ENCODE measurements around the gene ZDHHC19.

- no peak for TF ChIP-seq POLR2AphosphoS5 (IDR thresholded peaks at IDR 0.05)
- no peak for TF ChIP-seq CTCF (IDR thresholded peaks at IDR 0.05)
Measured at GRCh38 chr3:196238612-196239560, 27.7 kb upstream of the ZDHHC19 start.
